HepG2 (cell line): ENCODE measurements around the gene THSD8. TPM values are rescaled to one million over a fixed set of nuclear protein-coding genes. Genes with fewer than 3 reads are reported as not detected.

Source experiments
- BATF2 ChIP-seq: sonication (generic); formaldehyde crosslinking; IDR thresholded peaks from 2 replicates; pipeline ENCODE4 v1.8.0; 2022; ENCODE audit warnings: mild to moderate bottlenecking, missing genetic modification reagents, moderate library complexity
- CREB3 ChIP-seq: sonication (generic); formaldehyde crosslinking; IDR thresholded peaks from 2 replicates; pipeline ENCODE4 v1.5.0; 2020; ENCODE audit warnings: missing genetic modification reagents
- ELF3 ChIP-seq: IDR thresholded peaks from 2 replicates; pipeline ENCODE4 v1.6.1; 2016; ENCODE audit warnings: missing genetic modification reagents, missing compliant biosample characterization
- ELF4 ChIP-seq: sonication (generic); formaldehyde crosslinking; IDR thresholded peaks from 2 replicates; pipeline ENCODE4 v1.5.0; 2020; ENCODE audit warnings: missing genetic modification reagents, mild to moderate bottlenecking, moderate library complexity, borderline replicate concordance
- FOSL2 ChIP-seq: sonication (generic); formaldehyde crosslinking; IDR thresholded peaks from 2 replicates; pipeline ENCODE4 v1.4.0; 2020; ENCODE audit warnings: missing genetic modification reagents
- HDAC2 ChIP-seq: sonication (generic); formaldehyde crosslinking; IDR thresholded peaks from 2 replicates; pipeline ENCODE4 v1.4.0; 2020; ENCODE audit warnings: missing genetic modification reagents
- MAF1 ChIP-seq: sonication (generic); formaldehyde crosslinking; IDR thresholded peaks from 2 replicates; pipeline ENCODE4 v1.5.0; 2020; ENCODE audit warnings: missing genetic modification reagents, borderline replicate concordance
- PBX2 ChIP-seq: IDR thresholded peaks from 2 replicates; pipeline ENCODE4 v1.6.1; 2016; ENCODE audit warnings: control low read depth
- PHF8 ChIP-seq: sonication (generic); formaldehyde crosslinking; IDR thresholded peaks from 2 replicates; pipeline ENCODE4 v1.5.0; 2020; ENCODE audit warnings: missing genetic modification reagents
- PTBP1 ChIP-seq: fragments of 200-400 bp; formaldehyde crosslinking; IDR thresholded peaks from 2 replicates; pipeline ENCODE4 v1.6.1; 2018; ENCODE audit warnings: low read length, low read depth; ENCODE audit not compliant: poor library complexity, severe bottlenecking
- SMAD3 ChIP-seq: sonication (generic); formaldehyde crosslinking; IDR thresholded peaks from 2 replicates; pipeline ENCODE4 v1.4.0; 2020; ENCODE audit warnings: missing genetic modification reagents
- TOPORS ChIP-seq: sonication (generic); formaldehyde crosslinking; IDR thresholded peaks from 2 replicates; pipeline ENCODE4 v1.8.0; 2023; ENCODE audit warnings: mild to moderate bottlenecking, missing genetic modification reagents
- YEATS2 ChIP-seq: sonication (generic); formaldehyde crosslinking; IDR thresholded peaks from 2 replicates; pipeline ENCODE4 v1.4.0; 2020; ENCODE audit warnings: missing genetic modification reagents, borderline replicate concordance
- ZFP37 ChIP-seq: sonication (generic); formaldehyde crosslinking; IDR thresholded peaks from 2 replicates; pipeline ENCODE4 v1.4.0; 2020; ENCODE audit warnings: missing genetic modification reagents, borderline replicate concordance
- ZKSCAN8 ChIP-seq: IDR thresholded peaks from 2 replicates; pipeline ENCODE4 v1.6.1; 2016; ENCODE audit warnings: borderline replicate concordance, missing genetic modification reagents, missing compliant biosample characterization
- ZMAT3 ChIP-seq: sonication (generic); formaldehyde crosslinking; conservative IDR thresholded peaks from 2 replicates; pipeline ENCODE4 v1.7.0; 2021; ENCODE audit warnings: missing genetic modification reagents
- ZNF205 ChIP-seq: IDR thresholded peaks from 2 replicates; pipeline ENCODE4 v1.6.1; 2018; ENCODE audit warnings: missing biosample characterization, missing genetic modification reagents
- ZNF431 ChIP-seq: sonication (generic); formaldehyde crosslinking; IDR thresholded peaks from 2 replicates; pipeline ENCODE4 v1.9.0; 2022; ENCODE audit warnings: missing genetic modification reagents, low read depth, mild to moderate bottlenecking, borderline replicate concordance
- ZNF530 ChIP-seq: sonication (generic); formaldehyde crosslinking; IDR thresholded peaks from 2 replicates; pipeline ENCODE4 v1.5.0; 2020; ENCODE audit warnings: low read depth, mild to moderate bottlenecking, missing genetic modification reagents
- ZNF556 ChIP-seq: sonication (generic); formaldehyde crosslinking; IDR thresholded peaks from 2 replicates; pipeline ENCODE4 v1.4.0; 2020; ENCODE audit warnings: mild to moderate bottlenecking, missing genetic modification reagents, borderline replicate concordance
- ZNF619 ChIP-seq: sonication (generic); formaldehyde crosslinking; IDR thresholded peaks from 2 replicates; pipeline ENCODE4 v1.4.0; 2020; ENCODE audit warnings: mild to moderate bottlenecking, missing genetic modification reagents
- ZNF746 ChIP-seq: sonication (generic); formaldehyde crosslinking; IDR thresholded peaks from 2 replicates; pipeline ENCODE4 v1.8.0; 2022; ENCODE audit warnings: mild to moderate bottlenecking, missing genetic modification reagents
- ZNF749 ChIP-seq: sonication (generic); formaldehyde crosslinking; IDR thresholded peaks from 2 replicates; pipeline ENCODE4 v1.8.0; 2022; ENCODE audit warnings: mild to moderate bottlenecking, missing genetic modification reagents, moderate library complexity, borderline replicate concordance
- ZNF770 ChIP-seq: sonication (generic); formaldehyde crosslinking; IDR thresholded peaks from 2 replicates; pipeline ENCODE4 v1.5.0; 2020; ENCODE audit warnings: mild to moderate bottlenecking, missing genetic modification reagents
- polyA plus RNA-seq, 8 experiments: library from polyadenylated mRNA; depleted of rRNA in 3 of 8; stranded (reverse) in 7 of 8; unstranded in 1 of 8; fragments of >200 nt; fragmentation: Illumina TruSeq in 4 of 8; extraction: Trizol in 4 of 8; gene quantifications; 2 replicates each; pipeline versions ENCODE4 v1.2.1 to v1.2.3, GENCODE V29; 2011 to 2016; ENCODE audit warnings: low read depth in 4 of 8, missing spikeins in 1 of 8, mixed read lengths in 1 of 8; ENCODE audit not compliant: insufficient read depth in 1 of 8
- total RNA-seq, 5 experiments: library from RNA; depleted of rRNA; stranded (reverse); fragments of >200 nt; fragmentation: Illumina TruSeq; extraction: Trizol; gene quantifications; 2 replicates each; pipeline ENCODE4 v1.2.3, GENCODE V29; 2016; ENCODE audit warnings: low read depth in 1 of 5

The THSD8 gene
- total and polyA plus RNA-seq, 2 of the 13 experiments (the other 11 are each of a cell fraction or from before 2014, with no cell fraction given): 4.8 to 14.9 TPM

- 0 out of 2 replicates have a peak, but pooled peaks have one; percentile 14 for TF ChIP-seq ZNF770 (CRISPR knock-in tag)
- peak; percentile 82; the same call in 1 of the 2 replicates for TF ChIP-seq SMAD3 (CRISPR knock-in tag)
- TF ChIP-seq ZNF530 (CRISPR knock-in tag): no peak
- TF ChIP-seq ZNF749 (CRISPR knock-in tag): peak; percentile 91
- TF ChIP-seq FOSL2 (CRISPR knock-in tag): peak; percentile 79
- 0 out of 2 replicates have a peak, but pooled peaks have one; percentile 36 for TF ChIP-seq BATF2 (CRISPR knock-in tag)
- peak; percentile 10; the same call in 1 of the 2 replicates for TF ChIP-seq ZNF556 (CRISPR knock-in tag)
- TF ChIP-seq PBX2 (CRISPR knock-in tag): peak; percentile 62
- peak; percentile 53 for TF ChIP-seq PTBP1
- peak; percentile 95 for TF ChIP-seq ELF4 (CRISPR knock-in tag)
- peak; percentile 92; the same call in 1 of the 2 replicates for TF ChIP-seq MAF1 (CRISPR knock-in tag)
- TF ChIP-seq ELF3 (CRISPR knock-in tag): peak; percentile 86
- peak; percentile 80 for TF ChIP-seq ZNF746
- peak; percentile 84 for TF ChIP-seq HDAC2
- 0 out of 2 replicates have a peak, but pooled peaks have one; percentile 71 for TF ChIP-seq TOPORS (CRISPR knock-in tag)
- TF ChIP-seq ZFP37 (CRISPR knock-in tag): peak; percentile 61; the same call in 1 of the 2 replicates
- peak; percentile 95 for TF ChIP-seq ZNF431
- peak; percentile 77; the same call in 1 of the 2 replicates for TF ChIP-seq YEATS2 (CRISPR knock-in tag)
- peak; percentile 79 for TF ChIP-seq ZNF205 (CRISPR knock-in tag)
- TF ChIP-seq ZMAT3 (CRISPR knock-in tag): peak; percentile 89
- peak; percentile 52; the same call in 1 of the 2 replicates for TF ChIP-seq ZNF619
- TF ChIP-seq PHF8 (CRISPR knock-in tag): peak; percentile 70
- TF ChIP-seq ZKSCAN8 (CRISPR knock-in tag): peak; percentile 79; the same call in 1 of the 2 replicates
- TF ChIP-seq CREB3 (CRISPR knock-in tag): 0 out of 2 replicates have a peak, but pooled peaks have one; percentile 8
Observed at GRCh38 chr19:12791345-12792050, 10.4 kb upstream of the THSD8 start, which contains the start of gene JUNB (continued).
